ENCODE results near the gene FBLN1. TPM values are rescaled to one million over a fixed set of nuclear protein-coding genes. Genes with fewer than 3 reads are reported as not detected.

Gene FBLN1
- total and polyA plus RNA-seq, 2 of the 8 experiments (the other 6 are each of a cell fraction or from before 2014, with no cell fraction given) = 159 to 168 TPM

DNA sequence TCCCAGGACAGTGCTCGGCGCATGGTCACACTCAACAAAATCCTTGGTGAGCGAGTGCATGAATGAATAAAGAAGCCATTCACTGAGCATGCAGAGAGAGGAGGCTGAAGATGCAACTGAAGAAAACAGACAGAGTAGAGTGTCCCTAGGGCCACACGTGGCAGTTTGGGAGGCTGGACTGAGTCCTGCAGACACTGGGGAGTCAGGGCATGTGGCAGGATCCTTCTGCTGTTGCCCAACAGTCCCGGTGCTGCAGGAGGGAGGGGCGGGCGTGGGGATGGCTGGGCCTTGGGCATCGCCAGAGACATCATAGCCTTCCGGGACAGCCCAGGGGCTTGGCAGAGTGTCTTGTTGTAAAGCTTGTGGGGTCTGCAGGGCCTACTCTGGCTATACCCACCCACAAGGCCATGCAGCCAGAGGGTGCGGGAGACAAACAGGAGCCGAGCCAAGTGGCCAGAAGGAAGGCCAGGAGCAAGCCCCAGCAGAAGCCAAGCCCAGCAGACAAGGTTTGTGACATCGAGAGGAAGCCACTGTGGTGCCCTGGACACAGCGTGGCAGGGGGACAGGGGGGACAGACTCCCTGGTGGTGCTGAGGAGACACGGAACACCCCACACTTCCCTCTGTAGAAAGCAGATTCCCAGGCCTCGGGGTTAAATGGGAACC lies 26.7 kb upstream of the FBLN1 start (continued):
- TF ChIP-seq, protein P1, sequence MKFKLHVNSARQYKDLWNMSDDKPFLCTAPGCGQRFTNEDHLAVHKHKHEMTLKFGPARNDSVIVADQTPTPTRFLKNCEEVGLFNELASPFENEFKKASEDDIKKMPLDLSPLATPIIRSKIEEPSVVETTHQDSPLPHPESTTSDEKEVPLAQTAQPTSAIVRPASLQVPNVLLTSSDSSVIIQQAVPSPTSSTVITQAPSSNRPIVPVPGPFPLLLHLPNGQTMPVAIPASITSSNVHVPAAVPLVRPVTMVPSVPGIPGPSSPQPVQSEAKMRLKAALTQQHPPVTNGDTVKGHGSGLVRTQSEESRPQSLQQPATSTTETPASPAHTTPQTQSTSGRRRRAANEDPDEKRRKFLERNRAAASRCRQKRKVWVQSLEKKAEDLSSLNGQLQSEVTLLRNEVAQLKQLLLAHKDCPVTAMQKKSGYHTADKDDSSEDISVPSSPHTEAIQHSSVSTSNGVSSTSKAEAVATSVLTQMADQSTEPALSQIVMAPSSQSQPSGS (IDR thresholded peaks at IDR 0.05; ENCODE audit: low read length) = no peak
- no peak for TF ChIP-seq KDM5A (IDR thresholded peaks at IDR 0.05; ENCODE audit: low read length)

All from H1 (cell line).